HG03469 (cell line): Measurements from ENCODE around the gene CENPM.

ENCODE experiments used
- ATAC-seq: cut with Tn5 transposase; IDR thresholded peaks from one replicate; pipeline ENCODE4 v1.9.1; 2021; ENCODE audit warnings: mild to moderate bottlenecking, moderate library complexity, moderate number of reproducible peaks; ENCODE audit not compliant: unreplicated experiment

Gene CENPM

GRCh38 chr22:41933411-41934177 lies 13.4 kb downstream of the CENPM start:
- ATAC-seq = no peak

- no peak for ATAC-seq
These were observed 14.6 kb downstream of the CENPM start for GRCh38 chr22:41932353-41932752.

- no peak for ATAC-seq
These were observed 15.2 kb downstream of the CENPM start for GRCh38 chr22:41931701-41932269.

GRCh38 chr22:41929418-41929810 lies 17.5 kb downstream of the CENPM start:
- no peak for ATAC-seq

GRCh38 chr22:41928593-41929417 lies 18.1 kb downstream of the CENPM start:
- no peak for ATAC-seq

- no peak for ATAC-seq
These were observed 19.1 kb downstream of the CENPM start for GRCh38 chr22:41927813-41928212.

GRCh38 chr22:41925783-41926460 lies 21.0 kb downstream of the CENPM start:
- no peak for ATAC-seq

GRCh38 chr22:41923595-41924276 lies 23.2 kb downstream of the CENPM start:
- ATAC-seq = no peak

- no peak for ATAC-seq
These were observed 23.9 kb downstream of the CENPM start for GRCh38 chr22:41922940-41923594.

GRCh38 chr22:41922328-41922727 lies 24.6 kb downstream of the CENPM start:
- ATAC-seq = no peak

GRCh38 chr22:41920271-41920976 lies 26.5 kb downstream of the CENPM start:
- no peak for ATAC-seq

- no peak for ATAC-seq
These were observed 27.4 kb downstream of the CENPM start for GRCh38 chr22:41919357-41920224.

GRCh38 chr22:41917903-41918791 lies 28.8 kb downstream of the CENPM start:
- no peak for ATAC-seq

- ATAC-seq = no peak
These were observed 29.5 kb downstream of the CENPM start for GRCh38 chr22:41917375-41917902.

- ATAC-seq = no peak
These were observed 30.1 kb downstream of the CENPM start for GRCh38 chr22:41916745-41917358.

GRCh38 chr22:41915786-41916493 lies 31.0 kb downstream of the CENPM start:
- no peak for ATAC-seq
